ENCODE data around the gene LEKR1.
A peak's percentile ranks its signal among the peaks of the same experiment; 100 is the strongest.
"Not testable (repeated sequence)": the region's sequence is repeated elsewhere in the genome, so short reads cannot be mapped to it uniquely, and the experiment has no call there.

The LEKR1 gene

GRCh38 chr3:156941311-156941710 lies 115.2 kb downstream of the LEKR1 start:
- intact Hi-C loops (cut with DNase I) = no loop called here
- no peak for DNase-seq

- intact Hi-C loops (cut with DNase I) = no loop called here
- no peak for DNase-seq
These were observed 122.5 kb downstream of the LEKR1 start for GRCh38 chr3:156948402-156949210.

DNA sequence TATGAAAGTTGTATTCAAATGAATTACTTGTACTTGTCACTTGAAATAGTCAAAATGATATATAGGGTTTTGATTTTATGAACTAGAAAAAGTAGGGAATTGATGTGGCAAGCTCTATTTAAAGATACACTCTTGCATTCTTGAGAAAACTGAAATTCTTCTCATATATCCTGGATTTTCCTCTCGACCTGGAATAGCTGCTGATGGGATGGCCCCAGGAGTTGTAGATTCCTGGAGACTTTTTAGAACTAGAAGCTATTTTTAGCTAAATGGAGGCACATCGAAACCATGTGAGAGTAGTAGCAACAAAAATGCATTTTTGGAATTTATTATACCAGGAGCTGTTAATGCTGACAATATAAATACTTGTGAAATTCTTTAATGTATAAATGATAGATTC lies 125.9 kb downstream of the LEKR1 start:
- no peak for DNase-seq
- intact Hi-C loops (cut with DNase I) = no loop called here

DNA sequence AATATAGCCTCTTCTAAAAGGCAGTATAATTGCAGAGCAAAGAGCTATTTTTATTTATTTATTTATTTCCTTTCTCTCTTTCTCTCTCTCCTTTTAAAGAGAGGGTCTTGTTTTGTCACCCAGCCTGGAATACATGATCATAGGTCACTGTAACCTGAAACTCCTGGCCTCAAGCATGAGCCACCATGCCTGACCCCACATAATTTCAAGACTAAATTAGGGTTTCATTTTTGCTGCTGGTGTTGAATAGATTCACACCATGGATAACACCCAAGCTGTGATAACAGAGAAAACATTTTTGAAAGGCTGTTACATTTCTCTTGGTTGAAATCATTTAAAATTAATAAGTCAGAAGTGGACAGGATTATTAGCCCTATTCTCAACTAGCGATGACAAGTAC lies 131.6 kb downstream of the LEKR1 start:
- DNase-seq = no peak
- intact Hi-C loops (cut with DNase I) = no loop called here

DNA sequence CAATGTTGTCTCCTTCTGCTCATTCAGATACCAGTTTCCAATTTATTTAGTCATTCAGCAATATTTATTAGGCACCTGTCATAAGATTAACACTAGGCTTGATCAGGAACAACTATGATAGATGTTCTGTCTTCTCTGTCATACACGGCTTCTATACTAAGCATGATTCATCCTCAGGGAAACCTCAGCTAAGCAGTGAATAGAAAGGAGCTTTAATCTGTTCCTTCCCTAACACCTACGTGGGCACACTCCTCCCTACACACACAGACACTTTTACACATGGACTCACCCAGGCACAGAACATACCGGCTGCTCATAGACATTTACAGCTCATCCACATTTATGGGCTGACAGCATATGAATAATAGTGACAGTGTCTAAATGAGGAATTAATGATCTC lies 136.9 kb downstream of the LEKR1 start:
- intact Hi-C loops (cut with DNase I) = no loop called here
- DNase-seq = peak in 10 of 42 donors; percentile 2 to 44 (median 21)

DNA sequence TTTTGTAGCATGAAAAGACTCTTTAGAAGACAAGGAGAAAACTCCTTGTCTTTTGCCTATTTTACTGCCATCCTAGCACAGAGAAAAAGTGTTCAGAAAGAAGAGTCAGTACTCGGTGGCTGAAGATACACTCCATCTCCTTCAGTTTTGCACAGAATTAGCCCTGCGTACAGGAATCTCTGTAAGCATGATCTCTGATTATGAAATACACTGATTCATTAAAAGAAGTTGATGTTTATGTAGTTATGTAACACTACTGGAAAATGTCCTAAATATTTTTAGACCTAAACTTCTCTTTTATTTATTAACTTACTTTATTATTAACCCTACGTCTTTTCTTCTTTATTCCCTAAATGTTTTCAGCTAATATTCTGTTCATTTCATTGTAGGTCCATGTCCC lies 138.4 kb downstream of the LEKR1 start:
- intact Hi-C loops (cut with DNase I) = no loop called here
- no peak for DNase-seq

DNA sequence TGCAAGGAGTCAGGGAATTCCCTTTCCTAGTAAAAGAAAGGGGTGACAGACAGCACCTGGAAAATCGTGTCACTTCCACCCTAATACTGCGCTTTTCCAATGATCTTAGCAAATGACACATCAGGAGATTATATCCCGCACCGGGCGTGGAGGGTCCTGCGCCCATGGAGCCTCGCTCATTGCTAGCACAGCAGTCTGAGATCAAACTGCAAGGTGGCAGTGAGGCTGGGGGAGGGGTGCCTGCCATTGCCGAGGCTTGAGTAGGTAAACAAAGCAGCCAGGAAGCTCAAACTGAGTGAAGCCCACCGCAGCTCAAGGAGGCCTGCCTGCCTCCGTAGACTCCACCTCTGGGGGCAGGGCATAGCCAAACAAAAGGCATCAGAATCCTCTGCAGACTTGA lies 140.2 kb downstream of the LEKR1 start:
- intact Hi-C loops (cut with DNase I); DNase-seq: not testable (repeated sequence)

DNA sequence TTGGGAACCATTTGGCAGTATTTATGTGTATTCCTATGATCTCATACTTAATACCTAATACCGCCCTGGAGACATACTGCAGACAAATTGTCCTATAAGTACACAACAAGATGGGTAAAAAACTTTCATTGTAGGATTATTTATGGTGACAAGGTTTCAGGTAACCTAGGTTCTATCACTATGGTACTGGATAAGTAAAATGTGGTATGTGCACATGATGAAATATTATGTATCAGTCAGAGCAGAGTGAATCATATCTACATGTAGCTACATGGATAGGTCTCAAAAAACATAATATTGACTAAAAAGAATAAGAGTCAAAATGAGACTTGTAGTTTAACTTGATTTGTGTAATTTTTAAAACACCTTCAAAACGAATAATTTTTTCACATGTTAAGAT lies 147.8 kb downstream of the LEKR1 start:
- intact Hi-C loops (cut with DNase I) = no loop called here
- DNase-seq = no peak

- intact Hi-C loops (cut with DNase I) = no loop called here
- DNase-seq = no peak
These were observed 148.8 kb downstream of the LEKR1 start for GRCh38 chr3:156974931-156975330.

GRCh38 chr3:156975721-156976120 lies 149.6 kb downstream of the LEKR1 start:
- intact Hi-C loops (cut with DNase I) = no loop called here
- DNase-seq = no peak

GRCh38 chr3:156976933-156977332 lies 150.8 kb downstream of the LEKR1 start:
- peak in 8 of 42 donors; percentile 2 to 38 (median 8) for DNase-seq
- intact Hi-C loops (cut with DNase I) = no loop called here

- intact Hi-C loops (cut with DNase I) = no loop called here
- DNase-seq = peak in 2 of 42 donors; percentile 6
These were observed 152.4 kb downstream of the LEKR1 start for GRCh38 chr3:156978481-156978961.

- no peak for DNase-seq
- intact Hi-C loops (cut with DNase I) = no loop called here
These were observed 154.9 kb downstream of the LEKR1 start for GRCh38 chr3:156981005-156981404.

- DNase-seq = no peak
- intact Hi-C loops (cut with DNase I) = no loop called here
These were observed 157.4 kb downstream of the LEKR1 start for GRCh38 chr3:156983559-156983958.

- no peak for DNase-seq
- intact Hi-C loops (cut with DNase I) = no loop called here
These were observed 159.6 kb downstream of the LEKR1 start for GRCh38 chr3:156985711-156986110.

- intact Hi-C loops (cut with DNase I) = no loop called here
- DNase-seq = no peak
These were observed 161.8 kb downstream of the LEKR1 start for GRCh38 chr3:156987946-156988345.

DNA sequence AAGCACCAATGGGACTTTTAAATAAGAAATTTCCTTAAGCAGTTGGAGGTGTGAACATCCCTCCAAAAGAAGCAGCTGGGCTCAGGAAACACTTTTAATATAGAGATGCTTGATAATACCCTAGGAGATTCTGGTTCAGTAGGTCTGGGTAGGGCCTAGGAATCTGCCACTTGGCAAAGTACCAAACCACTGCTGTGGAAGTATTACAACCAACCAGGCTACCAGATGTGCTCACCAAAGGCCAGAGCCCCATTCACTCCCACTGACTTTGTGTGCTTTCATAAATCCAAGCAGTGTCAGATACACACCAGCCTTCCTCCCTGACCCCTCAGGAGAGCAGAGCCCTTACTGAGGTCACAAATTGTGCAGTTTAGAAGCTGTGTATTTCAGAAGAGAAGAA lies 171.2 kb downstream of the LEKR1 start:
- no peak for DNase-seq
- intact Hi-C loops (cut with DNase I) = no loop called here

GRCh38 chr3:157001221-157001957 lies 175.2 kb downstream of the LEKR1 start:
- intact Hi-C loops (cut with DNase I) = no loop called here
- DNase-seq = no peak

GRCh38 chr3:157021679-157022078 lies 195.5 kb downstream of the LEKR1 start:
- DNase-seq = no peak
- intact Hi-C loops (cut with DNase I) = no loop called here

GRCh38 chr3:157023226-157023625 lies 197.1 kb downstream of the LEKR1 start:
- DNase-seq = no peak
- intact Hi-C loops (cut with DNase I) = no loop called here

- intact Hi-C loops (cut with DNase I) = no loop called here
- no peak for DNase-seq
These were observed 199.9 kb downstream of the LEKR1 start for GRCh38 chr3:157026091-157026490.
